Measurements from ENCODE around the gene PDK2. TPM values are rescaled to one million over a fixed set of nuclear protein-coding genes. Genes with fewer than 3 reads are reported as not detected.
A peak's percentile ranks its signal among the peaks of the same experiment; 100 is the strongest.

The PDK2 gene
- total RNA-seq, 2 donors from 2014 or later, result 47.1 to 79.5 TPM

- Histone ChIP-seq H3K27ac (peak overlapping the region; percentile 89 to 93), H3K36me3 (no peaks in the 10 kb centered on the region), H3K4me3 (peak overlapping the region; percentile 63 to 70), H3K4me1 (replicated peaks) (peaks cover 10% of the 10 kb centered on the region), H3K27me3 (replicated peaks; ENCODE audit: insufficient read depth) (no peaks in the 10 kb centered on the region), H3K9me3 (no peaks in the 10 kb centered on the region)
- peak; percentile 90 for DNase-seq (ENCODE audit: low spot score)
- TF ChIP-seq POLR2AphosphoS5 (IDR thresholded peaks at IDR 0.05) (peak; percentile 96), POLR2A (IDR thresholded peaks at IDR 0.05) (peak; percentile 97)
- TF ChIP-seq, protein P1, sequence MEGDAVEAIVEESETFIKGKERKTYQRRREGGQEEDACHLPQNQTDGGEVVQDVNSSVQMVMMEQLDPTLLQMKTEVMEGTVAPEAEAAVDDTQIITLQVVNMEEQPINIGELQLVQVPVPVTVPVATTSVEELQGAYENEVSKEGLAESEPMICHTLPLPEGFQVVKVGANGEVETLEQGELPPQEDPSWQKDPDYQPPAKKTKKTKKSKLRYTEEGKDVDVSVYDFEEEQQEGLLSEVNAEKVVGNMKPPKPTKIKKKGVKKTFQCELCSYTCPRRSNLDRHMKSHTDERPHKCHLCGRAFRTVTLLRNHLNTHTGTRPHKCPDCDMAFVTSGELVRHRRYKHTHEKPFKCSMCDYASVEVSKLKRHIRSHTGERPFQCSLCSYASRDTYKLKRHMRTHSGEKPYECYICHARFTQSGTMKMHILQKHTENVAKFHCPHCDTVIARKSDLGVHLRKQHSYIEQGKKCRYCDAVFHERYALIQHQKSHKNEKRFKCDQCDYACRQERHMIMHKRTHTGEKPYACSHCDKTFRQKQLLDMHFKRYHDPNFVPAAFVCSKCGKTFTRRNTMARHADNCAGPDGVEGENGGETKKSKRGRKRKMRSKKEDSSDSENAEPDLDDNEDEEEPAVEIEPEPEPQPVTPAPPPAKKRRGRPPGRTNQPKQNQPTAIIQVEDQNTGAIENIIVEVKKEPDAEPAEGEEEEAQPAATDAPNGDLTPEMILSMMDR (IDR thresholded peaks at IDR 0.05), result peak in 1 of 4 experiments; percentile 1
- WGBS, result 4% methylated on average over 14 of the region's 14 CpGs
- intact Hi-C loops (cut with DNase I), result no loop called here
Measured at GRCh38 chr17:50055055-50055425, 40.1 kb upstream of the PDK2 start.

DNA sequence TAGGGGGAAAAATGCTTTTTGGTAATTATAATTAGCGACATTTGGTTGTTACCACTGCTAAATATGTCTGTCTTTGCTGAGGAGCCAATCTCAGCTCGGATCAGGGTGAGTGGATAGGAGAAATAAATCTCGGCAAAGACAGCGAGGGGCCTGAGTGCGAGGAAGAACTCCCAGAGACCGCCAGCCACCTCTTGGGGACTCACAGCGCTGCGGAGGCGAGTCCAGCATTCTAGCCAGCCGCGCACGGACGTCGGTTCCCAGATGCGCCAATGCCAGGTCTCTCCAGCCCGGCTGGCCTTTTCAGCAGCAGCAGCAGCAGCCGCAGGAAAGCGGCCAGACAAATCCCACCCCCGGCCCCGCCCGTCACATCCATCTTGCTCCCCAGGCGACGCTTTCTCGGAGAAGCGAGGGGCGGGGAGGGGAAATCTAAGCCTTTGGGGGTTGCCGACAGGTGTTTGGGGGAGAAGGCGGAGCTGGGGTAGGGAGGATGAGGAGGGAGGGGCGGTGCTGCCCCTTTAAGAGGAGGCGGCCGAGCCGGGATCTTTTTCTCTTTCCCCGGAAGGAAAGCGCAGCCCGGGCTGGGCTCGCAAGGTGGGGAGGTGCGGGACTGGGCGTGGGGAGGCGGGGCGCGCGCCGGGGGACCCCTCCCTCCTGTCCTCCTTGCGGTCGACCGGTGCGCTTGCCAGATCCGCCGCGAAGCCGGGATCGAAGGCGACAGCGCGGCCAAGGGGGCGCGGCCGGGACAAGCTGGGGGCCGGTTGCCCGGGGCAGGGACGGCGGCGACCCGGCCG is 39.5 kb upstream of the PDK2 start, which contains the start of gene ITGA3:
Gene ITGA3, plus strand, starts transcription at position 685 of the 791 bp plus-strand sequence. CDS start 330 bp downstream, outside the sequence.
- Histone ChIP-seq H3K27ac (peak within 1 kb of the TSS; percentile 89 to 93), H3K36me3 (no peaks in the 10 kb centered on the region), H3K4me3 (peak within 1 kb of the TSS; percentile 63 to 70), H3K27me3 (replicated peaks; ENCODE audit: insufficient read depth) (no peaks in the 10 kb centered on the region), H3K4me1 (replicated peaks) (peaks cover 9% of the 10 kb centered on the region), H3K9me3 (no peaks in the 10 kb centered on the region)
- peak; percentile 87 for DNase-seq (ENCODE audit: low spot score)
- intact Hi-C loops (cut with DNase I), result no loop called here
- TF ChIP-seq POLR2AphosphoS5 (IDR thresholded peaks at IDR 0.05), result peak; percentile 51
- peak; percentile 61 for TF ChIP-seq POLR2A (IDR thresholded peaks at IDR 0.05)
- TF ChIP-seq, protein P1 (IDR thresholded peaks at IDR 0.05), result no peak
- WGBS, result under 1% methylated on average over 60 of the region's 65 CpGs

GRCh38 chr17:50056217-50056960 is 38.8 kb upstream of the PDK2 start:
- Histone ChIP-seq H3K4me1 (replicated peaks) (peaks cover 2% of the 10 kb centered on the region), H3K4me3 (peak overlapping the region; percentile 63 to 70), H3K36me3 (no peaks in the 10 kb centered on the region), H3K27me3 (replicated peaks; ENCODE audit: insufficient read depth) (no peaks in the 10 kb centered on the region), H3K27ac (peak overlapping the region; percentile 89 to 93), H3K9me3 (no peaks in the 10 kb centered on the region)
- TF ChIP-seq POLR2AphosphoS5 (IDR thresholded peaks at IDR 0.05) (no peak), POLR2A (IDR thresholded peaks at IDR 0.05) (peak; percentile 7)
- TF ChIP-seq, protein P1 (IDR thresholded peaks at IDR 0.05), result peak in 2 of 4 experiments; percentile 24 to 64
- DNase-seq (ENCODE audit: low spot score), result peak; percentile 74
- WGBS, result 0% methylated on average over 52 of the region's 64 CpGs
- intact Hi-C loops (cut with DNase I), result no loop called here

- Histone ChIP-seq H3K4me1 (replicated peaks) (no peaks in the 10 kb centered on the region), H3K36me3 (no peaks in the 10 kb centered on the region), H3K27me3 (replicated peaks; ENCODE audit: insufficient read depth) (no peaks in the 10 kb centered on the region), H3K4me3 (peak overlapping the region; percentile 63 to 70), H3K27ac (peak overlapping the region; percentile 89 to 93), H3K9me3 (no peaks in the 10 kb centered on the region)
- TF ChIP-seq, protein P1 (IDR thresholded peaks at IDR 0.05), result no peak
- TF ChIP-seq POLR2A (IDR thresholded peaks at IDR 0.05) (peak; percentile 8), POLR2AphosphoS5 (IDR thresholded peaks at IDR 0.05) (no peak)
- WGBS, result 12% methylated on average over 15 of the region's 15 CpGs
- no peak for DNase-seq (ENCODE audit: low spot score)
- intact Hi-C loops (cut with DNase I), result no loop called here
Measured at GRCh38 chr17:50056961-50057330, 38.2 kb upstream of the PDK2 start.
